Measurements from ENCODE around the gene HCST.
A peak's percentile ranks its signal among the peaks of the same experiment; 100 is the strongest.

HCST gene

GRCh38 chr19:35931161-35931873 lies 29.0 kb downstream of the HCST start:
- 2% methylated on average over 46 of the region's 47 CpGs for WGBS
- H3K4me2 ChIP-seq (ENCODE audit: low read length, poor library complexity, severe bottlenecking): peak overlapping the region; percentile 99

GRCh38 chr19:35931874-35932202 lies 29.5 kb downstream of the HCST start:
- no peak overlapping the region for H2BK15ac ChIP-seq (ENCODE audit: low read depth, poor library complexity, severe bottlenecking)
- no peak overlapping the region for H3K4ac ChIP-seq (ENCODE audit: low read depth in 1 of 2, low read length in 2 of 2)
- H3K23ac ChIP-seq (ENCODE audit: low read length in 2 of 2): no peak overlapping the region
- peaks cover 13% of the 10 kb centered on the region for H3K4me1 ChIP-seq (ENCODE audit: control insufficient read depth, insufficient read depth, low read depth, low read length)
- H2BK12ac ChIP-seq (ENCODE audit: low read length in 2 of 2): no peak overlapping the region
- DNase-seq: no peak
- H4K91ac ChIP-seq (ENCODE audit: low read length): no peak overlapping the region
- H4K8ac ChIP-seq (ENCODE audit: low read length): no peak overlapping the region
- peaks cover 11% of the 10 kb centered on the region for H3K79me1 ChIP-seq (replicated peaks; ENCODE audit: low read length, poor library complexity, severe bottlenecking)
- H3K4me2 ChIP-seq (ENCODE audit: low read length, poor library complexity, severe bottlenecking): no peak overlapping the region
- no peak overlapping the region for H2BK120ac ChIP-seq (ENCODE audit: low read depth, low read length)
- H3K9me3 ChIP-seq (ENCODE audit: control insufficient read depth, low read length): no peaks in the 10 kb centered on the region
- H3K36me3 ChIP-seq (ENCODE audit: control insufficient read depth in 1 of 2, insufficient read depth in 2 of 2, low read depth in 1 of 2, low read length in 2 of 2): no peaks in the 10 kb centered on the region
- H2AK5ac ChIP-seq (ENCODE audit: low read length, severe bottlenecking): no peak overlapping the region
- no peak overlapping the region for H3K27ac ChIP-seq (ENCODE audit: low read length, poor library complexity, severe bottlenecking)
- WGBS: 10% methylated on average over 7 of the region's 9 CpGs
- no peak overlapping the region for H3K18ac ChIP-seq (ENCODE audit: low read depth in 1 of 2, low read length in 2 of 2)
- no peak overlapping the region for H2BK5ac ChIP-seq (ENCODE audit: low read depth, low read length, poor library complexity, severe bottlenecking)
- H3K27me3 ChIP-seq (ENCODE audit: control insufficient read depth in 1 of 2, insufficient read depth in 1 of 2, low read length in 2 of 2): peaks cover 0 to 2% of the 10 kb centered on the region in 2 experiments
- H3K14ac ChIP-seq (ENCODE audit: low read length in 2 of 2): no peak overlapping the region
- H3K4me3 ChIP-seq (ENCODE audit: insufficient read depth in 1 of 2, low read depth in 1 of 2, low read length in 2 of 2): no peak overlapping the region
- H2AFZ ChIP-seq (ENCODE audit: low read depth, low read length): peak overlapping the region; percentile 29
- peak overlapping the region; percentile 6 for H3K9ac ChIP-seq (ENCODE audit: low read length)

More at GRCh38 chr19:35931161-35931873, 29.0 kb downstream of the HCST start:
- Histone ChIP-seq H3K23ac (ENCODE audit: low read length in 2 of 2) (no peak overlapping the region), H3K79me1 (replicated peaks; ENCODE audit: low read length, poor library complexity, severe bottlenecking) (peaks cover 8% of the 10 kb centered on the region), H4K8ac (ENCODE audit: low read length) (peak overlapping the region; percentile 64), H3K27me3 (ENCODE audit: control insufficient read depth in 1 of 2, insufficient read depth in 1 of 2, low read length in 2 of 2) (peaks cover 0 to 5% of the 10 kb centered on the region in 2 experiments), H3K27ac (ENCODE audit: low read length, poor library complexity, severe bottlenecking) (peak overlapping the region; percentile 74), H3K4ac (ENCODE audit: low read depth in 1 of 2, low read length in 2 of 2) (peak overlapping the region in 1 of 2 experiments; percentile 51), H2AFZ (ENCODE audit: low read depth, low read length) (no peak overlapping the region), H2BK12ac (ENCODE audit: low read length in 2 of 2) (peak overlapping the region in 1 of 2 experiments; percentile 31), H3K9ac (ENCODE audit: low read length) (peak overlapping the region; percentile 71), H3K9me3 (ENCODE audit: control insufficient read depth, low read length) (no peaks in the 10 kb centered on the region), H3K4me3 (ENCODE audit: insufficient read depth in 1 of 2, low read depth in 1 of 2, low read length in 2 of 2) (peak overlapping the region in 1 of 2 experiments; percentile 65), H3K36me3 (ENCODE audit: control insufficient read depth in 1 of 2, insufficient read depth in 2 of 2, low read depth in 1 of 2, low read length in 2 of 2) (no peaks in the 10 kb centered on the region), H3K18ac (ENCODE audit: low read depth in 1 of 2, low read length in 2 of 2) (peak overlapping the region; percentile 24 to 62), H2AK5ac (ENCODE audit: low read length, severe bottlenecking) (no peak overlapping the region), H3K14ac (ENCODE audit: low read length in 2 of 2) (no peak overlapping the region), H3K4me1 (ENCODE audit: control insufficient read depth, insufficient read depth, low read depth, low read length) (peaks cover 11% of the 10 kb centered on the region), H2BK120ac (ENCODE audit: low read depth, low read length) (no peak overlapping the region), H4K91ac (ENCODE audit: low read length) (no peak overlapping the region), H2BK15ac (ENCODE audit: low read depth, poor library complexity, severe bottlenecking) (no peak overlapping the region), H2BK5ac (ENCODE audit: low read depth, low read length, poor library complexity, severe bottlenecking) (no peak overlapping the region)
- peak; percentile 99 for DNase-seq

DNA sequence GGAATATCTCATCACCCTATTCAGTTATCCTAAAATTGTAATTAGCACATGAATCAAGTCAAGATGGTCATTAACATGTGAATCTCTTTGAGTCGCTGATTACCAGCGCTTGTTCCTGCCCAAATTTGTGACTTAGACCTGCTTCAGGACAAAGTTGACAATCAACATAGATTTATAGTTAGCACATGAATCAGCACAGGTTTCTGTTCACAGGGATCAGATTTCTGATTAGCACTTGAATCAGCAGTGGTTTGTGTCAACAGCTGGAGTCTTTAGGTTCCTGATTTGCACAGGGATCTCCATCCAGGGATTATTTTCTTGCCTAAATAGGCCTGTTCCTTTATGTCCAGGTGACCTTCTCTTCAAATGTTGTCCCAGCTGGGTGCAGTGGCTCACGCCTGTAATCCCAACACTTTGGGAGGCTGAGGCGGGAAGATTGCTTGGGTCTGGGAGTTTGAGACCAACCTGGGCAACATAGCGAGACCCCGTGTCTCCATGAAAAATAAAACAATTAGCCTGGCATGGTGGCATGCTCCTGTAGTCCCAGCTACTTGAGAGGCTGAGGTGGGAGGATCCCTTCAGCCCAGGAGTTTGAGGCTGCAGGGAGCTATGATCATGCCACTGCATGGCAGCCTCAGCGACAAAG lies 30.1 kb downstream of the HCST start:
- H3K9me3 ChIP-seq (ENCODE audit: control insufficient read depth, low read length): no peaks in the 10 kb centered on the region
- H2AFZ ChIP-seq (ENCODE audit: low read depth, low read length): no peak overlapping the region
- no peak overlapping the region for H3K4me3 ChIP-seq (ENCODE audit: insufficient read depth in 1 of 2, low read depth in 1 of 2, low read length in 2 of 2)
- no peak overlapping the region for H2BK120ac ChIP-seq (ENCODE audit: low read depth, low read length)
- 67% methylated on average over 7 of the region's 7 CpGs for WGBS
- no peak overlapping the region for H3K14ac ChIP-seq (ENCODE audit: low read length in 2 of 2)
- no peak overlapping the region for H4K91ac ChIP-seq (ENCODE audit: low read length)
- no peak overlapping the region for H2BK12ac ChIP-seq (ENCODE audit: low read length in 2 of 2)
- H3K18ac ChIP-seq (ENCODE audit: low read depth in 1 of 2, low read length in 2 of 2): no peak overlapping the region
- no peak overlapping the region for H3K27ac ChIP-seq (ENCODE audit: low read length, poor library complexity, severe bottlenecking)
- no peaks in the 10 kb centered on the region for H3K36me3 ChIP-seq (ENCODE audit: control insufficient read depth in 1 of 2, insufficient read depth in 2 of 2, low read depth in 1 of 2, low read length in 2 of 2)
- peaks cover 17% of the 10 kb centered on the region for H3K79me1 ChIP-seq (replicated peaks; ENCODE audit: low read length, poor library complexity, severe bottlenecking)
- no peak overlapping the region for H2BK5ac ChIP-seq (ENCODE audit: low read depth, low read length, poor library complexity, severe bottlenecking)
- no peak overlapping the region for H3K4ac ChIP-seq (ENCODE audit: low read depth in 1 of 2, low read length in 2 of 2)
- DNase-seq: no peak
- no peak overlapping the region for H4K8ac ChIP-seq (ENCODE audit: low read length)
- peak overlapping the region; percentile 6 for H3K9ac ChIP-seq (ENCODE audit: low read length)
- no peak overlapping the region for H2BK15ac ChIP-seq (ENCODE audit: low read depth, poor library complexity, severe bottlenecking)
- no peak overlapping the region for H3K4me2 ChIP-seq (ENCODE audit: low read length, poor library complexity, severe bottlenecking)
- no peaks in the 10 kb centered on the region for H3K27me3 ChIP-seq (ENCODE audit: control insufficient read depth in 1 of 2, insufficient read depth in 1 of 2, low read length in 2 of 2)
- no peak overlapping the region for H2AK5ac ChIP-seq (ENCODE audit: low read length, severe bottlenecking)
- H3K4me1 ChIP-seq (ENCODE audit: control insufficient read depth, insufficient read depth, low read depth, low read length): peaks cover 19% of the 10 kb centered on the region
- no peak overlapping the region for H3K23ac ChIP-seq (ENCODE audit: low read length in 2 of 2)
